ENCODE results near the gene SCUBE3. TPM values are rescaled to one million over a fixed set of nuclear protein-coding genes. Genes with fewer than 3 reads are reported as not detected.

The SCUBE3 gene
- total and polyA plus RNA-seq, 9 of the 15 experiments (the other 6 are each of a cell fraction or from before 2014, with no cell fraction given) = 0.01 to 0.11 TPM; not detected in 7

GRCh38 chr6:35299674-35300073 is 85.9 kb downstream of the SCUBE3 start (continued):
- 0 out of 2 replicates have a peak, but pooled peaks have one; percentile 31 for TF ChIP-seq NBN (IDR thresholded peaks at IDR 0.05; ENCODE audit: low read depth)

DNA sequence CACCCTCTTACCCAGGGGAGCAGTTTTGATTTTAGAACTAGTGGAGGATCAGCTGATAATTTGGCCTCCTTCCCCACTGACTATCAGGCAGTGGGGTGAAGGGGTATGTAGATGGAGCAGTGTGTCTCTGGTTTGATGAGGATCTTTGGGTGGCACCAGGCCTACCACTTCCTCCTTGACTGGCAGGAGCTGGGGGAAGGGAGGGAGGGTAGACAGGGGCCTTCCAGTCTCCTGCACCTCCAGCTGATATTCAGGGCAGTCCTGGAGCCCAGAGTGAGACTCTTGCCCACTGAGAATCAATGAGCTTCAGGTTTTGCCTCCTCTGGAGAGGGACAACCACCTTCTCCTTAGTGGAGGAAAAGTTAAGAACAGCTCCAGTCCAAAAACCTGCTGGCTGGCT is 87.1 kb downstream of the SCUBE3 start:
- in situ Hi-C loops (cut with MboI) (loop anchor here (10.0 kb wide), 1 partner anchor 154 kb away; the partner anchor contains the start of gene FANCE), intact Hi-C loops (cut with micrococcal nuclease) (no loop called here)
- Histone ChIP-seq H4K20me1 (replicated peaks; ENCODE audit: control insufficient read depth, insufficient read depth, low read length) (no peaks in the 10 kb centered on the region), H3K4me1 (replicated peaks in 1 of 2; ENCODE audit: control insufficient read depth in 2 of 2, insufficient read depth in 2 of 2, low read length in 2 of 2) (peaks cover 38 to 43% of the 10 kb centered on the region in 2 experiments), H3K9ac (ENCODE audit: insufficient read depth in 1 of 2, low read depth in 2 of 2, low read length in 2 of 2) (peak overlapping the region in 1 of 2 experiments; percentile 41; a peak in 1 of 4 replicates), H3K79me2 (ENCODE audit: control insufficient read depth, insufficient read depth, low read length) (peaks cover 22% of the 10 kb centered on the region), H3K4me3 (no peak overlapping the region), H2AFZ (ENCODE audit: low read depth, low read length) (no peak overlapping the region), H3K4me2 (ENCODE audit: insufficient read depth, low read length) (no peak overlapping the region), H3K36me3 (ENCODE audit: control insufficient read depth, insufficient read depth, low read length) (peaks cover 6% of the 10 kb centered on the region; the same call in 1 of the 3 replicates), H3K27ac (ENCODE audit: extremely low read depth, low read depth, low read length) (no peak overlapping the region), H3K9me1 (ENCODE audit: control insufficient read depth, insufficient read depth, low read length) (no peaks in the 10 kb centered on the region), H3K27me3 (ENCODE audit: control insufficient read depth in 2 of 2, insufficient read depth in 2 of 2, low read length in 2 of 2) (no peaks in the 10 kb centered on the region), H3K9me3 (replicated peaks; ENCODE audit: control insufficient read depth, insufficient read depth, low read depth, low read length) (no peaks in the 10 kb centered on the region)
- ATAC-seq = no peak
- ChIA-PET POLR2A (interaction anchor here (0.7 to 1.6 kb wide), 3 partner anchors 12 to 119 kb away, joined by 3 read pairs; no protein-coding TSS in a partner anchor), CTCF (ENCODE audit: low intra/inter-chr PET ratio) (no interaction called here)
- DNase-seq (ENCODE audit: extremely low read depth in 1 of 4, low spot score in 3 of 4) = no peak
- FAIRE-seq = no peak
- no TSS peak for BruUV-seq (replicated peaks)
- TF ChIP-seq NRF1 (conservative IDR thresholded peaks at IDR 0.05 in 1 of 2, IDR thresholded peaks at IDR 0.05 in 1 of 2) = no peak
- TF ChIP-seq ZNF23 (CRISPR knock-in tag; IDR thresholded peaks at IDR 0.05) = no peak
- TF ChIP-seq ZNF707 (CRISPR knock-in tag; conservative IDR thresholded peaks at IDR 0.05) = no peak
- TF ChIP-seq, protein P1, sequence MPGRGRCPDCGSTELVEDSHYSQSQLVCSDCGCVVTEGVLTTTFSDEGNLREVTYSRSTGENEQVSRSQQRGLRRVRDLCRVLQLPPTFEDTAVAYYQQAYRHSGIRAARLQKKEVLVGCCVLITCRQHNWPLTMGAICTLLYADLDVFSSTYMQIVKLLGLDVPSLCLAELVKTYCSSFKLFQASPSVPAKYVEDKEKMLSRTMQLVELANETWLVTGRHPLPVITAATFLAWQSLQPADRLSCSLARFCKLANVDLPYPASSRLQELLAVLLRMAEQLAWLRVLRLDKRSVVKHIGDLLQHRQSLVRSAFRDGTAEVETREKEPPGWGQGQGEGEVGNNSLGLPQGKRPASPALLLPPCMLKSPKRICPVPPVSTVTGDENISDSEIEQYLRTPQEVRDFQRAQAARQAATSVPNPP (IDR thresholded peaks at IDR 0.05; ENCODE audit: borderline replicate concordance, insufficient read depth, insufficient read length) = no peak
- TF ChIP-seq U2AF1 (optimal IDR thresholded peaks at IDR 0.05; ENCODE audit: low read depth, low read length) = no peak
- no peak for TF ChIP-seq ZFP30 (CRISPR knock-in tag; IDR thresholded peaks at IDR 0.05; ENCODE audit: borderline replicate concordance)
- no peak for TF ChIP-seq KAT7 (CRISPR knock-in tag; IDR thresholded peaks at IDR 0.05; ENCODE audit: borderline replicate concordance)
- TF ChIP-seq XRCC4 (IDR thresholded peaks at IDR 0.05; ENCODE audit: extremely low read depth, insufficient read depth, insufficient read length) = no peak
- TF ChIP-seq NR1H2 (CRISPR knock-in tag; IDR thresholded peaks at IDR 0.05) = no peak
- no peak for TF ChIP-seq C11orf30 (IDR thresholded peaks at IDR 0.05; ENCODE audit: low read depth)
- TF ChIP-seq JUN (IDR thresholded peaks at IDR 0.05; ENCODE audit: borderline replicate concordance, low read depth, low read length) = no peak
- no peak for TF ChIP-seq JUN (CRISPR knock-in tag; IDR thresholded peaks at IDR 0.05; ENCODE audit: borderline replicate concordance)
- no peak for TF ChIP-seq CTCFL (IDR thresholded peaks at IDR 0.05; ENCODE audit: borderline replicate concordance, insufficient read depth, low read depth, low read length, poor library complexity, severe bottlenecking)
